GM21360 (cell line): ENCODE measurements around the gene DIP2A.
A peak's percentile ranks its signal among the peaks of the same experiment; 100 is the strongest.
"Not testable (repeated sequence)": the region's sequence is repeated elsewhere in the genome, so short reads cannot be mapped to it uniquely, and the experiment has no call there.

Experiments
- ATAC-seq: cut with Tn5 transposase; IDR thresholded peaks from one replicate; pipeline ENCODE4 v1.9.1; 2021; ENCODE audit warnings: mild to moderate bottlenecking, moderate library complexity; ENCODE audit not compliant: unreplicated experiment

Gene DIP2A

GRCh38 chr21:46572850-46573249 lies 114.2 kb downstream of the DIP2A start:
- ATAC-seq, result no peak

GRCh38 chr21:46577786-46578185 lies 119.1 kb downstream of the DIP2A start:
- ATAC-seq, result not testable (repeated sequence)

- not testable (repeated sequence) for ATAC-seq
Observed at GRCh38 chr21:46579394-46579793, 120.7 kb downstream of the DIP2A start.

GRCh38 chr21:46581780-46582307 lies 123.2 kb downstream of the DIP2A start:
- ATAC-seq, result no peak

GRCh38 chr21:46585191-46585953 lies 126.7 kb downstream of the DIP2A start:
- ATAC-seq, result no peak

- ATAC-seq, result no peak
Observed at GRCh38 chr21:46594276-46594675, 135.6 kb downstream of the DIP2A start.

- no peak for ATAC-seq
Observed at GRCh38 chr21:46596201-46596600, 137.5 kb downstream of the DIP2A start.

- no peak for ATAC-seq
Observed at GRCh38 chr21:46597031-46597430, 138.3 kb downstream of the DIP2A start.

- ATAC-seq, result no peak
Observed at GRCh38 chr21:46597896-46598343, 139.2 kb downstream of the DIP2A start.

- no peak for ATAC-seq
Observed at GRCh38 chr21:46598581-46599572, 140.2 kb downstream of the DIP2A start.

GRCh38 chr21:46600305-46600704 lies 141.6 kb downstream of the DIP2A start:
- ATAC-seq, result no peak

- ATAC-seq, result no peak
Observed at GRCh38 chr21:46600978-46601377, 142.3 kb downstream of the DIP2A start.

- ATAC-seq, result no peak
Observed at GRCh38 chr21:46603228-46603627, 144.5 kb downstream of the DIP2A start.

- no peak for ATAC-seq
Observed at GRCh38 chr21:46604329-46604974, 145.8 kb downstream of the DIP2A start.

GRCh38 chr21:46604975-46605766 lies 146.5 kb downstream of the DIP2A start, which contains the start of gene S100B:
S100B (minus strand) TSS chr21:46605082; CDS start chr21:46602415, 2,667 bp downstream.
- ATAC-seq, result no peak

- ATAC-seq, result no peak
Observed at GRCh38 chr21:46605767-46606426, 147.2 kb downstream of the DIP2A start.

GRCh38 chr21:46606427-46606813 lies 147.7 kb downstream of the DIP2A start:
- no peak for ATAC-seq

- ATAC-seq, result no peak
Observed at GRCh38 chr21:46607636-46608035, 148.9 kb downstream of the DIP2A start.

- peak; percentile 44 for ATAC-seq
Observed at GRCh38 chr21:46608672-46609111, 150.0 kb downstream of the DIP2A start.
